GDM1 (cell line): ENCODE measurements around the gene GNPTG.
A peak's percentile ranks its signal among the peaks of the same experiment; 100 is the strongest.

ENCODE experiments used
- DNase-seq: peaks from one replicate; lab custom pipeline; 2025; lab: John Stamatoyannopoulos, UW

The GNPTG gene

DNA sequence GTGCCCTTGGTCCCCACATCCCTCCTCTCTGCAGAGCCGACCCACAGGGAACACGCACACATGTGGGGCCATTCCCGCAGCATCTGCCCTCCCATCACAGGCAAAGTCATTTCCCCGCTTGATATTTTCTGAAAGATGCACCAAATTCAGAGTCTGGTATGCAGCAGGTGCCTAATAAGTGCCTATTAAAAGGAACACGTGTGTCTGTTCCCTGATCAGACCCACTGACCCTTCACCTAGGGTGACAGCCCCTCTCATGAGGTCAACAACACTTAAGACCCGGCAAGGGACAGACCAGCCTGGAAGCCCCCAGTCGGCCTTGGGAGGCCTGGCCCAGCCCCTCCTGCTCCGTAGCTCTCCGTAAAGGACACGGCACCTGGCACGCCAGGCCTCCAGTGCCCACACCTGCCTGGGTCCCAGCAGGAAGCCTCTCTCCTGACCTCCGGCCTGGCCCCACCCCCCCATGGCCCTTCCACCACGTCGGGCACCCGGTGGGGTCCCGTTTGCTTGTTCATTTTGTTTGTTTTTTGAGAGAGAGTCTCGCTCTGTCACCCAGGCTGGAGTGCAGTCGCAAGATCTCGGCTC is 42.7 kb downstream of the GNPTG start:
- no peak for DNase-seq

DNA sequence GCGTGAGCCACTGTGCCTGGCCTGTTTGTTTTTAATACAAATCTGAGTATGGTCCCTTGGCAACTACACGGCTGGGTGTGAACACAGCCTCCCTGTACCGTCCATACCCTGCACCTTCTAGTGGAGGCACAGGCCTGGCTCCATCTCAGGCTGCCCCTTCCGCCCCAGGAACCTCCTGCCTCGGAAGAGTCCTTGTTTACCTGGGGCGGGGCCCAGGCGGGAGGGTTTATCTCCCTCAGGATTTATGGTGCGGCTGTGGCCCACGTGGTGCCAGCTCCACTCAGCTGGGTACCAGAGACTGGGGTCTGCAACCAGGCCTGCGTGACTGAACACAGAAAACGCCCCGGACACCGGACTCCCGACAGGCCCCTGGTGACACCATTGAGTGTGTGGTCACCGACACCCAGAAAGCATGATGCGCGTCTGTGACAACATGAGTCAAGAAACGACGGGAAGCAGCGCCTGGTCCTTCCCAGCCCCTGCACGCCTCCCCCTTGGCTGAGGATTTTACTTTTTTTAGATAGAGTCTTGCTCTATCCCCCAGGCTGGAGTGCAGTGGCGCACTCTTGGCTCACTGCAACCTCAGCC is 43.8 kb downstream of the GNPTG start:
- no peak for DNase-seq

DNA sequence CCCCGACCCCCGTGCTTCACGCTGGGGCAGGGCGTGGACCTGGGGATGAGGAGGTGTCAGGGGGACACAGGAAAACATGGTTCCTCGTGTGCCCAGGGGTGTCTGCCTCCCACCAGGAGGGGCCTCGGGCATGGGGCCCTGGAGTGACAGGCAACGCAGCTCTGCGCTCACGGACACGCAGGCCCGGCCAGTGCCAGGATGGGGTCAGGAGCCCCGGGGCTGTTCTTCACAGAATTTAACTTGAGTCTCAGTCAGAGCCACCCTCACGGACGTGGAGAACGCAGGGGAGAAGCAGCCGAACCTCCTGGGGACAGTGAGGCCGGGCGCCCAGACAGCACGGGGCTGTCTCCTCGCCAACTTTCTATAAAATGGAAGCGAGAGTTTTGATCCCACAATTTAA is 46.0 kb downstream of the GNPTG start:
- no peak for DNase-seq

DNA sequence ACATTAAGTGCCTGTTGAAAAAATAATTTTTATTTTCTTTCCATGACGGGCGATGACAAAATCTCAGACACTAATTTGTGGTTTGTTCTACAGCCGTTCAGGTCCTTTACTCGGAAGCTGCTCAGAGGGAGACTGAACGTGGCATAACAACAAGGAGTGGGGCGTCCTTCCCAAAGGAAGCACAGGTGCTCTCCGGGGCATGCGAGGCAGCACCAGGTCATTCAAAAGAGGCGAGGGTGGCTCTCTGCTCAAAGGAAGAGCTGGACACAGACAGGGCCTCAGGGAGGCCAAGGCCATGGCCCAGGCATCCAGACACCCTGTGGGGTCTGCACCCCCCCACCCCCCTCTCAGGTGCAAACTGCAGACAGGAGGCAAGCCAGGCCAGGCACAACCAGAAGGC is 46.6 kb downstream of the GNPTG start:
- DNase-seq, result no peak

DNA sequence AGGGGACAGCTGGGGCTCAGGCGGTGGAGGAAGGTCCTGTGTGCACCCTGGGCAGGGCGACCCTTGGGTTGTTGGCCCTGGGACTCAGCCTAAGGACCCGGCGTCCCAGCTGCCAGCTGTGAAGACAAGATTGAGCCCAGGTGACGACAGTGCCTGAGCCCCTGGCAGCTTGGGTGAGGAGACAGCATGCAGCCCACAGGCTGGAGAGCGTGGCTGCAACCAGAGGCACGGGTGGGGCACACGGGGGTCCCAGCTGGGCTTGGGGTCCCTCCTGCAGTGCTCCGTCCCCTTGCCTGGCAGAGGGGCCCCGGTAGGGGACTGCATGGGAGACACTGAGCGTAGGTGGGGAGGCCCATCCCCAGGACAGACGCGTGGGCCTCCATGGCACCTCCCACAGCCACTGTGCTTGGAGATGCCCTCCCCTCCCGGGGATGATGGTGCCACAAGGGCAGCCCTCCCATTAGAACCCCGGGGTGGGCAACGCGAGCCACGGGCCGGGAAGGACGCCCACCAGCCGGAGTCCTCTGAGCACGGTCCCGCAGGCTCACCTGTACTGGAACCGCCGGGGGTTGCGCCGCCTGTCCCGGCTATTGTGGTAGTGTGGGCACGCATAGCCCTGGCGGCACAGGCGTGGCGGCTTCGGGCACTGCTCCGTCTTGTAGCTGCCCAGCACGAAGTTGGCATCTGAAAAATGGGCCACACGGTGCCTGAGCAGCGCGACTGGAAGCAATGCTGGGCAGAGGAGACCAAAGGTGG is 47.3 kb downstream of the GNPTG start:
- no peak for DNase-seq

DNA sequence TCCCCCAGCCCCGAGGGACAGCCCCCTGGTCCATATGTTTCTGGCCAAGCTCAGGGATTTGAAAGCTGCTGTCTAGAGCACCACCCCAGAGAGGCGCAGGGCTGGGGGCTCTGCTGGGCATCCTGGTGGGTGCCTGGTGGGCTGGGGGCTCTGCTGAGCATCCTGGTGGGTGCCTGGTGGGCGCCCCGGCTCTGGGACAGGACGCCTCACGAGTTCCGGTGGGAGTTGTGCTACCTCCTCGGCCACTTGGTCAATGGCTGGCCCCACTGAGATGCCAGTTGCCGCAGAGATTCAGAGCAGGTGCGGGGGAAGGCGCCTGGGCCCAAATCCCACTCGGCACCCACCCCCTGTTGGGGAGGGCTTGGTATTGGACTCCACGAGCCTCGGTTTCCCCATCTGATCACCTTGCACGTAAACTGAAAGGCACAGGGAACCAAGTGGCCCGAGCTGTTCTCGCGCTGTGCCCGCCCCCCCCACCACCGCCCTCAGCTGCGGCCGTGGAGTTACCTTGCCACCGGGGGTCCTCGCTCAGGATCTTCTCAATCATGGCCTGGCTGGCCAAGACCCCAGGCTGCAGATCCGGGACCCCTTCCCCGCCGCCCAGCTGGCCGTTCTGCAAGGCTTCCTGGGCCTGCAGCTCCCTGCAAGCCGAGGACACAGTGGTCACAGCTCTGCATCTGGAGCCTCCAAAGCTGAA is 49.5 kb downstream of the GNPTG start:
- DNase-seq, result no peak

DNA sequence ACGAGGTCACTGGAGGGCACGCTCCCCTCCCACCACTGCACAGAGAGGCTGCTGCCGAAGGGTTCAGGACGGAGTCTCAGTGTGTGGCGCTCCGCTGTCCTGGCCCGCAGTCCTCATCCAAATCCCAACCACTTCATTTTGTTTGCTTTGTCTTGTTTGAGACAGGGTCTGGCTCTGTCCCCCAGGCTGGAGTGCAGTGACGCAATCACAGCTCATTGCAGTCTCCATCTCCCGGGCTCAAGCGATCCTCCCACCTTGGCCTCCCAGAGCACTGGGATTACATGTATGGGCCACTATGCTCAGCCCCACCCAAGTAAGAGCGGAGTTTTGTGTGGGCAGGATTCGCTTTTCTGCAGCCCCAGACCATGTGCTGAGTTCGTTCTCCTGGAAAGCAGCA is 50.0 kb downstream of the GNPTG start:
- DNase-seq, result no peak

DNA sequence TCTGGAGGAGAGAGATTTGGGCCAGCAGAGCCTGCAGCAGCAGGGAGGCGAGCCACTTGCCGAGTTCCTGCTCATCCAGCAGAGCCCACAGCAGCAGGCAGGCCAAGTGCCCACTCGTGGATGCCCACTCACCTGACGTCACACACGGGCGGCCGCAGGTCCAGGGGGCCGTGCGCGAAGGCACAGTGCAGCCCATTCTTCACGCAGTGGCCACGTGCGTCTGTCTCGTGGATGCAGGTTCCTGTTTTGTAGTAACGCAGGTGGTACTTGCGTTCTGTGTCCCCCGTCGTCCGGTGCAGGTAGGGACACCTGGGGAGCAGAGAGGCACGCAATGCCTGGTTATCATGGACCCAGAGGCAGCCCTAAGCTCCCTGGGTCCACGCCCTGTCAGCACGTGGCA is 51.3 kb downstream of the GNPTG start:
- DNase-seq, result no peak

DNA sequence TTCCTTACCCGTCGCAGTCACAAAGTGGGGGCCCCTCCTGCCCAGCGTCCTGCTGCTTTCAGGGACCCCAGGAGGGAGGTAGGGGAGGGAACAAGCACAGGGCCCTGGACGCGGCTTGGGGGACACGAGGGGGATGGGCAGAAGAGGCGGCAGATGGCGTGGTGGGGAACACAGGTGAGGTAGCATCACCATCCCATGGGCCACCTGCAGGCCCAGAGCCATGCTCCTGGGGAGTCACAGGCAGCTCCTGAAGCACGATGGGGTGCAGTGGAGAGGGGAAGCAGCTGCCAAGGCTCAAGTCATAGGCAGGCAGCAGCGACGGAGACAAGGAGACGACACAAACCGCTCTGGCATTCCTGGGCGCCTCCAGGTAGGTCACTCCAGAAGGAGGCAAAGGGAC is 52.0 kb downstream of the GNPTG start:
- DNase-seq, result no peak

DNA sequence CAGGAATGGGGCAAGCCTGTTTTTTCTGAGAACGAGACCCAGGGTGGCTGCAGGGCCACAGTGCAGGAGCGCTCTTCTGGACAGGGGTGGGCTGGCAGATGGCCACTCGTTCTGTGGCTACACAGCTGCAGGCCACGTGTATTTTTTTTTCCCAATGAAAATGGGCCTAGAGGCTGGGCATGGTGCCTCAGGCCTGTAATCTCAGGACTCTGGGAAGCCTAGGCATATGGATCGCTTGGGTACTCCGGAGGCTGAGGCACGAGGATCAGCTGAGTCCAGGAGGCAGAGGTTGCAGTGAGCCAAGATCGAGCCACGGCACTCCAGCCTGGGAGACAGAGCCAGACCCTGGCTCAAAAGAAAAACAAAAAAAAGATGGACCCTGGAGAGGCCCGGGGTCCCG is 56.0 kb downstream of the GNPTG start:
- no peak for DNase-seq

DNA sequence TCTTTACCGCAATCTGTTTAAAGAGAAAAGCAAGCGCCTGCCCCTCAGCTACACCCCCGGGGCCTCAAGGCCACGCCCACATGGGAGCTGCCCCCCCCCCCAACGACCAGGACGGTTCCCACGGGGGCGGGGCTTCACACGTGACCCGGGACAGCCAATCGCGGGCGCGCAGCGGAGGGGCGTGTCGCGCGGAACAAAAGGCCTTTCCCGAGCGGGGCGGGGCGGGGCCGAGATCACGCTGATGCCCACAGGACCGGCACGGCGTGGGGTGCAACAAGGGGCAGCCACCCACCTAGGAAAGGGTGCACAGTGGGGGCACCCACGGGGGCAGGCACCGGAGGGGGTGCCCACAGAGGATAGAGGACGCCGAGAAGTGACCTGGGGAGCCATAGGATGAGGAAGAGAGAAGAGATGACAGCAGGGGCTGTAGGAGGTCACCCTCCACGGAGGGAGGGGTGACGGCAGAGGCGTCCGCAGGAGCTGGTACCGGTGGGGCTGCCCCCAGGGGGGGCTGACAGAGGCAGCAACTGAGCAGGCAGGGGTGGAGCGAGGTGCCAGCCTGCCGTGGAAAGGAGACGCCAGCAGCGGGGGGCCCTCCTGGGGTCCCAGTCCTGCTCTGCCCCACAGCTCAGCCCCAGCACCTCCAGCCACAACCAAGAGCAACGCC is 56.6 kb downstream of the GNPTG start:
- peak; percentile 81 for DNase-seq

DNA sequence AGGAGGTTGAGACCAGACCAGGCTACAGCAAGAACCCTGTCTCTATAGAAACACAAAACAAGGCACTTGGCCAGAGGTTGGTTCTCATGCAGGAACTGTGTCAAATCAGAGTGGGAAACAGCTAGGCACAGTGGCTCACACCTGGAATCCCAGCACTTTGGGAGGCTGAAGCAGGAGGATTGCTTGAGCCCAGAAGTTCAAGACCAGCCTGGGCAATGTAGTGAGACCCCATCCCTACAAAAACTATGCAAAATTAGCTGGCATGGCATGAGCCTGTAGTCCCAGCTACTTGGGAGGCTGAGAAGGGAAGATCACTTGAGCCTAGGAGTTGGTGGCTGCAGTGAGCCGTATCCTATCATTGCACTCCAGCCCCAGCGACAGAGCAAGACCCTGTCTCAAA is 61.1 kb downstream of the GNPTG start:
- DNase-seq, result no peak
